Sigmoid colon (tissue), 7 donors: ENCODE data around the gene MATN4. TPM values are rescaled to one million over a fixed set of nuclear protein-coding genes. Genes with fewer than 3 reads are reported as not detected.

ENCODE experiments used
- DNase-seq: peaks from one replicate; pipeline ENCODE4 v3.0.0-alpha.2; 2019
- H3K27ac ChIP-seq, 4 donors: fragments of 200-600 bp; sonication (generic); one replicate each; pipeline ENCODE4 v1.5.1; 2016 to 2019; ENCODE audit warnings: mild to moderate bottlenecking in 1 of 4
- H3K27me3 ChIP-seq, 3 donors: fragments of 200-600 bp; sonication (generic); one replicate each; pipeline ENCODE4 v1.5.1; 2019; ENCODE audit warnings: mild to moderate bottlenecking in 1 of 3
- H3K36me3 ChIP-seq, 4 donors: fragments of 200-600 bp; sonication (generic); one replicate each; pipeline ENCODE4 v1.5.1; 2016 to 2019
- H3K4me1 ChIP-seq, 4 donors: fragments of 200-600 bp; sonication (generic); one replicate each; pipeline ENCODE4 v1.5.1; 2017 to 2019
- H3K4me3 ChIP-seq, 4 donors: fragments of 200-600 bp; sonication (generic); one replicate each; pipeline ENCODE4 v1.5.1; 2017 to 2019; ENCODE audit warnings: mild to moderate bottlenecking in 2 of 4, moderate library complexity in 1 of 4
- H3K9me3 ChIP-seq, 4 donors: fragments of 200-600 bp in 3 of 4; sonication (generic) in 3 of 4; one replicate each; pipeline versions ENCODE4 v1.5.1 to v1.6.1; 2013 to 2019
- CTCF ChIP-seq, 4 experiments: fragments of 450-650 bp in 3 of 4; fragments of 200-600 bp in 1 of 4; IDR thresholded peaks; one replicate each; pipeline ENCODE4 v1.5.1; 2016 to 2019; ENCODE audit warnings: antibody characterized with exemption in 4 of 4, mild to moderate bottlenecking in 3 of 4, moderate library complexity in 2 of 4
- EP300 ChIP-seq, 4 donors: sonication (generic); formaldehyde crosslinking; IDR thresholded peaks; one replicate each; pipeline ENCODE4 v1.6.1; 2017; ENCODE audit warnings: antibody characterized with exemption in 4 of 4
- POLR2A ChIP-seq, 2 donors: fragments of 450-650 bp; IDR thresholded peaks; one replicate each; pipeline ENCODE4 v1.6.1; 2016; ENCODE audit warnings: antibody characterized with exemption in 2 of 2, mild to moderate bottlenecking in 2 of 2, moderate library complexity in 2 of 2
- POLR2AphosphoS5 ChIP-seq, 4 donors: sonication (generic); formaldehyde crosslinking; IDR thresholded peaks; one replicate each; pipeline ENCODE4 v1.6.1; 2017; ENCODE audit warnings: antibody characterized with exemption in 4 of 4
- WGBS, 2 donors: extraction: QIAGEN DNeasy Blood & Tissue Kit; methylation state at CpG; one replicate each; pipeline ENCODE4 v1.1.7; 2013; 5-methylcytosine and 5-hydroxymethylcytosine counted together
- intact Hi-C: fragments of 100-400 bp; cut with DNase I; formaldehyde crosslinking; loops from one replicate; pipeline ENCODE4 v1.15.1; 2023
- polyA plus RNA-seq, 3 donors: library from polyadenylated mRNA; stranded (reverse); fragments of 200-250 nt; gene quantifications; one replicate each; pipeline ENCODE4 v1.2.3, GENCODE V29; 2013
- total RNA-seq, 4 donors: library from RNA; depleted of rRNA; stranded (reverse); fragments of >200 nt; gene quantifications; one replicate each; pipeline ENCODE4 v1.1.0, GENCODE V29; 2016
- donor health status: healthy with polysubstance abuse.
- donor health status: Bipolar disorder and iron deficiency.
- donor health status: healthy.

Gene MATN4
- total and polyA plus RNA-seq, 7 donors = 0.17 TPM; not detected in 6

- Histone ChIP-seq H3K36me3 (no peaks in the 10 kb centered on the region), H3K9me3 (no peaks in the 10 kb centered on the region), H3K4me3 (no peak overlapping the region), H3K4me1 (peaks cover 0 to 8% (median 2%) of the 10 kb centered on the region in 4 donors), H3K27ac (no peak overlapping the region), H3K27me3 (peaks cover 3 to 39% (median 18%) of the 10 kb centered on the region in 3 donors)
- WGBS, 2 donors = 75 to 88% methylated on average over 3 of the region's 3 CpGs
- TF ChIP-seq EP300 (IDR thresholded peaks at IDR 0.05) (no peak), POLR2A (IDR thresholded peaks at IDR 0.05) (no peak), POLR2AphosphoS5 (IDR thresholded peaks at IDR 0.05) (no peak), CTCF (IDR thresholded peaks at IDR 0.05) (no peak)
- DNase-seq = no peak
- intact Hi-C loops = loop anchor here (2.0 kb wide), 1 partner anchor 453 kb away; no protein-coding TSS in a partner anchor
Measured at GRCh38 chr20:45317826-45318225, 9.7 kb upstream of the MATN4 start.

- no peak overlapping the region for H3K4me3 ChIP-seq
- H3K27me3 ChIP-seq = peaks cover 6 to 53% (median 28%) of the 10 kb centered on the region in 3 donors
- no peak overlapping the region for H3K27ac ChIP-seq
- H3K36me3 ChIP-seq = no peaks in the 10 kb centered on the region
- no peaks in the 10 kb centered on the region for H3K9me3 ChIP-seq
- intact Hi-C loops = no loop called here
- 28 to 41% methylated on average over 71 of the region's 71 CpGs for WGBS, 2 donors
- peaks cover 0 to 12% (median 5%) of the 10 kb centered on the region in 4 donors for H3K4me1 ChIP-seq
- DNase-seq = no peak
- TF ChIP-seq CTCF (IDR thresholded peaks at IDR 0.05) (no peak), EP300 (IDR thresholded peaks at IDR 0.05) (no peak), POLR2A (IDR thresholded peaks at IDR 0.05) (no peak), POLR2AphosphoS5 (IDR thresholded peaks at IDR 0.05) (no peak)
Measured at GRCh38 chr20:45316150-45317080, 8.3 kb upstream of the MATN4 start.

- peaks cover 0 to 15% (median 6%) of the 10 kb centered on the region in 4 donors for H3K4me1 ChIP-seq
- TF ChIP-seq POLR2A (IDR thresholded peaks at IDR 0.05) (no peak), POLR2AphosphoS5 (IDR thresholded peaks at IDR 0.05) (no peak), CTCF (IDR thresholded peaks at IDR 0.05) (no peak), EP300 (IDR thresholded peaks at IDR 0.05) (no peak)
- peaks cover 6 to 60% (median 32%) of the 10 kb centered on the region in 3 donors for H3K27me3 ChIP-seq
- WGBS, 2 donors = 88 to 94% methylated on average over 4 of the region's 4 CpGs
- intact Hi-C loops = no loop called here
- H3K4me3 ChIP-seq = no peak overlapping the region
- H3K27ac ChIP-seq = no peak overlapping the region
- no peaks in the 10 kb centered on the region for H3K36me3 ChIP-seq
- no peak for DNase-seq
- H3K9me3 ChIP-seq = no peaks in the 10 kb centered on the region
Measured at GRCh38 chr20:45315672-45316071, 7.6 kb upstream of the MATN4 start.

- Histone ChIP-seq H3K27ac (no peak overlapping the region), H3K4me3 (no peak overlapping the region), H3K36me3 (no peaks in the 10 kb centered on the region), H3K4me1 (peaks cover 0 to 15% (median 6%) of the 10 kb centered on the region in 4 donors), H3K9me3 (no peaks in the 10 kb centered on the region), H3K27me3 (peaks cover 6 to 60% (median 32%) of the 10 kb centered on the region in 3 donors)
- DNase-seq = no peak
- 89% methylated on average over 11 of the region's 11 CpGs for WGBS, 2 donors
- no peak for TF ChIP-seq POLR2AphosphoS5 (IDR thresholded peaks at IDR 0.05)
- no peak for TF ChIP-seq CTCF (IDR thresholded peaks at IDR 0.05)
- TF ChIP-seq EP300 (IDR thresholded peaks at IDR 0.05) = no peak
- TF ChIP-seq POLR2A (IDR thresholded peaks at IDR 0.05) = no peak
- intact Hi-C loops = no loop called here
Measured at GRCh38 chr20:45313943-45314342, 5.8 kb upstream of the MATN4 start.
